CD14-positive monocyte (primary cell): ENCODE results near the gene MARK4. TPM values are rescaled to one million over a fixed set of nuclear protein-coding genes. Genes with fewer than 3 reads are reported as not detected.

Experiments
- DNase-seq, 3 donors: peaks; one replicate each; pipeline ENCODE4 v3.0.0-alpha.2; 2011 to 2022
- H2AFZ ChIP-seq: 2 replicates; pipeline ENCODE4 v1.6.0; 2012; ENCODE audit warnings: mild to moderate bottlenecking, low read depth, low read length, inconsistent platforms; ENCODE audit not compliant: insufficient read depth, poor library complexity, severe bottlenecking
- H3K27ac ChIP-seq, 2 donors: 1 replicate in 1 of 2; 2 replicates in 1 of 2; pipeline ENCODE4 v1.5.1; 2012 to 2013; ENCODE audit warnings: low read length in 2 of 2, control low read depth in 1 of 2, inconsistent platforms in 1 of 2, low read depth in 1 of 2, mild to moderate bottlenecking in 1 of 2
- H3K27me3 ChIP-seq, 2 donors: one replicate each; pipeline versions ENCODE4 v1.6.0 to v1.6.1; 2011 to 2013; ENCODE audit warnings: low read length in 2 of 2; ENCODE audit not compliant: control insufficient read depth in 2 of 2, insufficient read depth in 2 of 2
- H3K36me3 ChIP-seq, 2 donors: replicated peaks in 1 of 2; 1 replicate in 1 of 2; 2 replicates in 1 of 2; pipeline versions ENCODE4 v1.5.1 to v1.6.1; 2012 to 2013; ENCODE audit warnings: low read length in 2 of 2, control low read depth in 1 of 2, inconsistent platforms in 1 of 2, mild to moderate bottlenecking in 1 of 2; ENCODE audit not compliant: insufficient read depth in 2 of 2, control insufficient read depth in 1 of 2
- H3K4me1 ChIP-seq, 2 donors: 1 replicate in 1 of 2; 2 replicates in 1 of 2; pipeline versions ENCODE4 v1.5.1 to v1.6.1; 2012 to 2013; ENCODE audit warnings: low read length in 2 of 2, control low read depth in 1 of 2, inconsistent platforms in 1 of 2, mild to moderate bottlenecking in 1 of 2, moderate library complexity in 1 of 2; ENCODE audit not compliant: insufficient read depth in 2 of 2, control insufficient read depth in 1 of 2
- H3K4me2 ChIP-seq: replicated peaks from 2 replicates; pipeline ENCODE3; 2012; ENCODE audit warnings: low read length, moderate library complexity, mild to moderate bottlenecking; ENCODE audit not compliant: poor library complexity, severe bottlenecking; ENCODE audit errors: extremely low read depth
- H3K4me3 ChIP-seq, 3 experiments: fragments of 200-600 bp in 1 of 3; sonication (generic) in 1 of 3; replicated peaks in 1 of 3; 1 replicate in 2 of 3; 2 replicates in 1 of 3; pipeline ENCODE4 v1.5.1; 2011 to 2013; ENCODE audit warnings: low read length in 3 of 3, mild to moderate bottlenecking in 3 of 3, control low read depth in 2 of 3, low read depth in 2 of 3, inconsistent platforms in 1 of 3, moderate library complexity in 1 of 3
- H3K79me2 ChIP-seq: 2 replicates; pipeline ENCODE4 v1.6.0; 2012; ENCODE audit warnings: mild to moderate bottlenecking, control low read depth, inconsistent platforms, low read length, moderate library complexity; ENCODE audit not compliant: insufficient read depth
- H3K9ac ChIP-seq: 2 replicates; pipeline ENCODE4 v1.6.0; 2017; ENCODE audit warnings: low read length, mild to moderate bottlenecking; ENCODE audit not compliant: insufficient read depth, poor library complexity, severe bottlenecking
- H3K9me3 ChIP-seq, 2 donors: replicated peaks in 1 of 2; 1 replicate in 1 of 2; 2 replicates in 1 of 2; pipeline versions ENCODE4 v1.5.1 to v1.6.1; 2012 to 2013; ENCODE audit warnings: low read length in 2 of 2, control low read depth in 1 of 2; ENCODE audit not compliant: control insufficient read depth in 1 of 2, insufficient read depth in 1 of 2
- H4K20me1 ChIP-seq: 2 replicates; pipeline ENCODE4 v1.6.0; 2012; ENCODE audit warnings: mild to moderate bottlenecking, low read length, control low read depth, moderate library complexity; ENCODE audit not compliant: insufficient read depth
- H3K27ac Mint-ChIP-seq, 7 donors: one replicate each; pipeline ENCODE4 v1.8.0; 2020; ENCODE audit warnings: mild to moderate bottlenecking in 7 of 7, mixed read lengths in 7 of 7, moderate library complexity in 6 of 7, inconsistent platforms in 2 of 7
- H3K27me3 Mint-ChIP-seq, 3 donors: one replicate each; pipeline ENCODE4 v1.8.0; 2021 to 2022; ENCODE audit warnings: low read depth in 3 of 3, mild to moderate bottlenecking in 3 of 3, mixed read lengths in 3 of 3, moderate library complexity in 3 of 3, inconsistent platforms in 1 of 3
- H3K36me3 Mint-ChIP-seq, 2 donors: one replicate each; pipeline ENCODE4 v1.8.0; 2020; ENCODE audit warnings: mixed read lengths in 2 of 2, inconsistent platforms in 1 of 2, mild to moderate bottlenecking in 1 of 2
- H3K4me1 Mint-ChIP-seq: one replicate; pipeline ENCODE4 v1.8.0; 2020; ENCODE audit warnings: mild to moderate bottlenecking, mixed read lengths
- H3K4me3 Mint-ChIP-seq, 2 donors: one replicate each; pipeline ENCODE4 v1.8.0; 2020; ENCODE audit warnings: mild to moderate bottlenecking in 2 of 2, mixed read lengths in 2 of 2, moderate library complexity in 1 of 2
- H3K9me3 Mint-ChIP-seq, 7 donors: one replicate each; pipeline ENCODE4 v1.8.0; 2020 to 2022; ENCODE audit warnings: mixed read lengths in 7 of 7, mild to moderate bottlenecking in 6 of 7, moderate library complexity in 6 of 7, inconsistent platforms in 2 of 7
- WGBS: methylation state at CpG from one replicate; pipeline ENCODE4 v1.1.5; 2013; ENCODE audit warnings: missing lambda C conversion rate; ENCODE audit not compliant: insufficient coverage; 5-methylcytosine and 5-hydroxymethylcytosine counted together
- intact Hi-C, 2 donors: fragments of 100-400 bp; cut with micrococcal nuclease; formaldehyde crosslinking; loops; one replicate each; pipeline versions ENCODE4 v1.15.0 to v1.15.1; 2023
- polyA plus RNA-seq, 3 donors: library from polyadenylated mRNA; depleted of rRNA in 1 of 3; unstranded in 2 of 3; stranded (reverse) in 1 of 3; fragments of 300-500 nt in 2 of 3; fragments of >200 nt in 1 of 3; fragmentation: Illumina TruSeq in 2 of 3; gene quantifications; 1 replicate in 2 of 3; 2 replicates in 1 of 3; pipeline ENCODE4 v1.2.3, GENCODE V29; 2012 to 2021
- TF ChIP-seq, protein P1 (sequence below): fragments of 200-600 bp; IDR thresholded peaks from one replicate; pipeline ENCODE4 v1.8.0; 2022; ENCODE audit warnings: antibody characterized with exemption, mild to moderate bottlenecking

MARK4 gene
- polyA plus RNA-seq, 3 donors: 0.59 to 18.4 (median 0.69) TPM

DNA sequence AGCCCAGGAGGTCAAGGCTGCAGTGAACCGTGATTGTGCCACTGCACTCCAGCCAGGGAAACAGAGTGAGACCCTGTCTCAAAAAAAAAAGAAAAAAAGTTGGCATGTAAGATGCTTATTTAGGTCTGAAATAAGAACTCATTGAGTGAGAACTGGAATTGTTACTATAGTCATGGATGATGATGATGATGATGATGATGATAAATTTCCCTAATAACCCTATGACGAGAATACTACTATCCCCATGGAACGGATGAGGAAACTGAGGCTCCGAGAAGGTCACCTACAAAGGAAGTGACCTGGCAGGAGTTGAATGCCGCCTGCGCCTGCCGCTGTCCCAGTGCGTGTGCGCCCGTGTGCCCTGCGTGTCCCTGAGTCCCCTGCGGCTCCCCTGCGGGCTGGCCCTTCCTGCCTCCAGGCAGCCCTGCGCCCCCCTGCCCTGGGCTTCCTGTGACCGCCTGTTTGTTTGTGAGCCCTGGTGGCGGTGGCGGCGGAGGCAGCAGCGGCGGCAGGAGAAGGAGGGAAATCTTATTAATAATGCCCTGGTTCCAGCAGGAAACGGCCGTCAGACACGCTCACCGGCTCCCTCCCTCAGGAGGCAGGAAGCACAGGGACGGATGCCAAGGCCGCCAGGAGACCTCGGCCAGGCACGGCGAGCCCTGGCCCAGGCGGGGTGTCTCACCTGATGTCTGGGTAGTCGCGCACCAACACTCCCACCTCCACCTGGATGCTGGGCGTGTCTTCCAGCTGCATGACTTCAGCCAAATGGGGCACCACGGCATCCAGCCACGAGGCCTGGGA is 35.5 kb upstream of the MARK4 start:
- Histone ChIP-seq H3K9me3 (no peaks in the 10 kb centered on the region), H3K79me2 (no peaks in the 10 kb centered on the region), H3K9ac (no peak overlapping the region), H2AFZ (no peak overlapping the region), H3K27me3 (peaks cover 17 to 51% of the 10 kb centered on the region in 2 donors), H3K4me2 (no peak overlapping the region), H3K36me3 (no peaks in the 10 kb centered on the region), H3K4me1 (peaks cover 4 to 15% of the 10 kb centered on the region in 2 donors), H3K27ac (no peak overlapping the region), H3K4me3 (no peak overlapping the region), H4K20me1 (no peaks in the 10 kb centered on the region)
- Mint-ChIP-seq H3K9me3 (peaks cover 0 to 7% (median 2%) of the 10 kb centered on the region in 7 donors), H3K36me3 (peaks cover 0 to 2% of the 10 kb centered on the region in 2 donors), H3K27ac (no peak overlapping the region), H3K27me3 (peaks cover 61 to 82% (median 72%) of the 10 kb centered on the region in 3 donors), H3K4me3 (peak overlapping the region in 1 of 2 donors; percentile 77), H3K4me1 (peaks cover 20% of the 10 kb centered on the region)
- 3% methylated on average over 28 of the region's 35 CpGs for WGBS
- TF ChIP-seq, protein P1, sequence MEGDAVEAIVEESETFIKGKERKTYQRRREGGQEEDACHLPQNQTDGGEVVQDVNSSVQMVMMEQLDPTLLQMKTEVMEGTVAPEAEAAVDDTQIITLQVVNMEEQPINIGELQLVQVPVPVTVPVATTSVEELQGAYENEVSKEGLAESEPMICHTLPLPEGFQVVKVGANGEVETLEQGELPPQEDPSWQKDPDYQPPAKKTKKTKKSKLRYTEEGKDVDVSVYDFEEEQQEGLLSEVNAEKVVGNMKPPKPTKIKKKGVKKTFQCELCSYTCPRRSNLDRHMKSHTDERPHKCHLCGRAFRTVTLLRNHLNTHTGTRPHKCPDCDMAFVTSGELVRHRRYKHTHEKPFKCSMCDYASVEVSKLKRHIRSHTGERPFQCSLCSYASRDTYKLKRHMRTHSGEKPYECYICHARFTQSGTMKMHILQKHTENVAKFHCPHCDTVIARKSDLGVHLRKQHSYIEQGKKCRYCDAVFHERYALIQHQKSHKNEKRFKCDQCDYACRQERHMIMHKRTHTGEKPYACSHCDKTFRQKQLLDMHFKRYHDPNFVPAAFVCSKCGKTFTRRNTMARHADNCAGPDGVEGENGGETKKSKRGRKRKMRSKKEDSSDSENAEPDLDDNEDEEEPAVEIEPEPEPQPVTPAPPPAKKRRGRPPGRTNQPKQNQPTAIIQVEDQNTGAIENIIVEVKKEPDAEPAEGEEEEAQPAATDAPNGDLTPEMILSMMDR: no peak
- DNase-seq: no peak
- intact Hi-C loops: no loop called here

DNA sequence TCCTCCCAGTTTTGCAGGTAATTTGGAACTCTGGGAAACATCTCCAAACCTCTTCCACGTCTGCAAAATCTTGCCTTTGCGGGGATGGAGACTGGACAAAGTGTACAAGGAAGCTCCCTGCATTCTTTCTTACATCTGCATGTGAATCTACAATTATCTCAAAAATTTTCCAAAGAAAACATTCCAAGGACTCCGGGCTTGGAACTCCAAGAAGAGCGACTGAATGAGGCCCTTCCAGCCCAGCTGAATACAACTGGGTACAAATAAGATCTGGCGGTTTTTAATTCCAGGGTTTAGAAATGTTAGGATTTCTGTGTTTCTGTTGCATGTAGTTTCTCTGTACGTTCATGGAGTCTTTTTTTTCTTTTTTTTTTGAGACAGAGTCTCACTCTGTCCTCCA is 34.4 kb upstream of the MARK4 start:
- H4K20me1 ChIP-seq: no peaks in the 10 kb centered on the region
- H2AFZ ChIP-seq: no peak overlapping the region
- H3K36me3 ChIP-seq: no peaks in the 10 kb centered on the region
- 65% methylated on average over 4 of the region's 6 CpGs for WGBS
- no peaks in the 10 kb centered on the region for H3K9me3 ChIP-seq
- no peaks in the 10 kb centered on the region for H3K79me2 ChIP-seq
- peaks cover 4 to 10% of the 10 kb centered on the region in 2 donors for H3K4me1 ChIP-seq
- H3K4me3 ChIP-seq: no peak overlapping the region
- H3K9ac ChIP-seq: no peak overlapping the region
- no peak overlapping the region for H3K4me2 ChIP-seq
- peaks cover 0 to 7% (median 2%) of the 10 kb centered on the region in 7 donors for H3K9me3 Mint-ChIP-seq
- peaks cover 55 to 75% (median 66%) of the 10 kb centered on the region in 3 donors for H3K27me3 Mint-ChIP-seq
- DNase-seq: no peak
- no peak overlapping the region for H3K27ac Mint-ChIP-seq
- TF ChIP-seq, protein P1: no peak
- intact Hi-C loops: no loop called here
- H3K27ac ChIP-seq: no peak overlapping the region
- H3K27me3 ChIP-seq: peaks cover 17 to 40% of the 10 kb centered on the region in 2 donors
- peaks cover 12% of the 10 kb centered on the region for H3K4me1 Mint-ChIP-seq
- H3K36me3 Mint-ChIP-seq: peaks cover 0 to 2% of the 10 kb centered on the region in 2 donors
- peak overlapping the region in 1 of 2 donors; percentile 76 for H3K4me3 Mint-ChIP-seq
